CD4-positive, CD25-positive, alpha-beta regulatory T cell (primary cell): ENCODE data around the gene CTNNAL1. TPM values are rescaled to one million over a fixed set of nuclear protein-coding genes. Genes with fewer than 3 reads are reported as not detected.

Source experiments
- ATAC-seq, 2 donors: fragments of 150-1000 bp; cut with Tn5 transposase; one replicate each; pipeline ENCODE4 v1.10.0; 2021; ENCODE audit warnings: low read depth in 2 of 2, moderate number of reproducible peaks in 2 of 2, moderate library complexity in 1 of 2
- DNase-seq, 3 donors: peaks; one replicate each; pipeline versions ENCODE4 v3.0.0 to v3.0.0-alpha.2; 2012 to 2022; ENCODE audit warnings: mixed read lengths in 1 of 3
- H3K27ac ChIP-seq: one replicate; pipeline ENCODE4 v1.7.0; 2013; ENCODE audit warnings: mild to moderate bottlenecking, low read length; ENCODE audit not compliant: insufficient read depth, poor library complexity, severe bottlenecking
- H3K27me3 ChIP-seq: one replicate; pipeline ENCODE4 v1.7.0; 2013; ENCODE audit warnings: low read length; ENCODE audit not compliant: control insufficient read depth, insufficient read depth
- H3K36me3 ChIP-seq: one replicate; pipeline ENCODE4 v1.7.0; 2013; ENCODE audit warnings: mild to moderate bottlenecking, low read length, moderate library complexity; ENCODE audit not compliant: control insufficient read depth, insufficient read depth
- H3K4me1 ChIP-seq: 2 replicates; pipeline ENCODE4 v1.7.0; 2013; ENCODE audit warnings: mild to moderate bottlenecking, low read length; ENCODE audit not compliant: insufficient read depth, control insufficient read depth, poor library complexity, severe bottlenecking
- H3K4me3 ChIP-seq: one replicate; pipeline ENCODE4 v1.7.0; 2013; ENCODE audit warnings: low read depth, mild to moderate bottlenecking, low read length, moderate library complexity
- H3K9me3 ChIP-seq, 2 experiments: 1 replicate in 1 of 2; 2 replicates in 1 of 2; pipeline ENCODE4 v1.7.0; 2013; ENCODE audit warnings: low read length in 2 of 2, mild to moderate bottlenecking in 1 of 2, moderate library complexity in 1 of 2; ENCODE audit not compliant: control insufficient read depth in 2 of 2
- H3K27ac Mint-ChIP-seq, 3 donors: one replicate each; pipeline ENCODE4 v1.8.0; 2020 to 2022; ENCODE audit warnings: mild to moderate bottlenecking in 3 of 3, mixed read lengths in 3 of 3, moderate library complexity in 2 of 3
- H3K27me3 Mint-ChIP-seq: one replicate; pipeline ENCODE4 v1.8.0; 2022; ENCODE audit warnings: mild to moderate bottlenecking, mixed read lengths
- H3K36me3 Mint-ChIP-seq: one replicate; pipeline ENCODE4 v1.8.0; 2020; ENCODE audit warnings: mixed read lengths
- H3K4me1 Mint-ChIP-seq, 4 donors: one replicate each; pipeline ENCODE4 v1.8.0; 2020 to 2022; ENCODE audit warnings: mixed read lengths in 4 of 4, mild to moderate bottlenecking in 1 of 4
- H3K4me3 Mint-ChIP-seq, 4 donors: one replicate each; pipeline ENCODE4 v1.8.0; 2020 to 2022; ENCODE audit warnings: mild to moderate bottlenecking in 4 of 4, mixed read lengths in 4 of 4, moderate library complexity in 3 of 4
- H3K9me3 Mint-ChIP-seq, 7 donors: one replicate each; pipeline ENCODE4 v1.8.0; 2020 to 2022; ENCODE audit warnings: mixed read lengths in 7 of 7, mild to moderate bottlenecking in 3 of 7, moderate library complexity in 2 of 7
- polyA plus RNA-seq, 4 donors: library from polyadenylated mRNA; unstranded; fragments of 300-500 nt; fragmentation: Illumina TruSeq; gene quantifications; one replicate each; pipeline ENCODE4 v1.2.3, GENCODE V29; 2021
- total RNA-seq: library from RNA; stranded (reverse); gene quantifications from one replicate; pipeline ENCODE4 v1.2.3, GENCODE V29; 2022

The CTNNAL1 gene
- total and polyA plus RNA-seq, 5 donors from 2014 or later: 2.2 to 10.6 (median 7.4) TPM

GRCh38 chr9:109026306-109026705 lies 13.0 kb upstream of the CTNNAL1 start:
- H3K4me1 Mint-ChIP-seq: peaks cover 7 to 42% (median 30%) of the 10 kb centered on the region in 4 donors
- peaks cover 30% of the 10 kb centered on the region for H3K36me3 Mint-ChIP-seq
- H3K9me3 Mint-ChIP-seq: no peaks in the 10 kb centered on the region
- H3K27ac Mint-ChIP-seq: peak overlapping the region in 1 of 3 donors; percentile 48
- no peaks in the 10 kb centered on the region for H3K4me1 ChIP-seq
- DNase-seq (no peak), ATAC-seq (no peak)
- no peak overlapping the region for H3K4me3 ChIP-seq
- no peak overlapping the region for H3K27ac ChIP-seq
- no peak overlapping the region for H3K4me3 Mint-ChIP-seq
- peaks cover 43% of the 10 kb centered on the region for H3K36me3 ChIP-seq
- H3K27me3 Mint-ChIP-seq: no peaks in the 10 kb centered on the region
- H3K27me3 ChIP-seq: no peaks in the 10 kb centered on the region
- H3K9me3 ChIP-seq: no peaks in the 10 kb centered on the region

- DNase-seq: no peak
- Histone ChIP-seq H3K4me1 (no peaks in the 10 kb centered on the region), H3K9me3 (no peaks in the 10 kb centered on the region), H3K36me3 (peaks cover 49% of the 10 kb centered on the region), H3K27ac (no peak overlapping the region), H3K4me3 (no peak overlapping the region), H3K27me3 (no peaks in the 10 kb centered on the region)
- H3K27ac Mint-ChIP-seq: peak overlapping the region in 1 of 3 donors; percentile 23
- H3K4me3 Mint-ChIP-seq: no peak overlapping the region
- peaks cover 43% of the 10 kb centered on the region for H3K36me3 Mint-ChIP-seq
- peaks cover 7 to 35% (median 23%) of the 10 kb centered on the region in 4 donors for H3K4me1 Mint-ChIP-seq
- ATAC-seq: no peak
- no peaks in the 10 kb centered on the region for H3K9me3 Mint-ChIP-seq
- H3K27me3 Mint-ChIP-seq: no peaks in the 10 kb centered on the region
Observed at GRCh38 chr9:109022873-109023272, 9.6 kb upstream of the CTNNAL1 start.

- Histone ChIP-seq H3K9me3 (no peaks in the 10 kb centered on the region), H3K4me1 (no peaks in the 10 kb centered on the region), H3K27me3 (no peaks in the 10 kb centered on the region), H3K4me3 (no peak overlapping the region), H3K36me3 (peaks cover 38% of the 10 kb centered on the region), H3K27ac (no peak overlapping the region)
- Mint-ChIP-seq H3K9me3 (no peaks in the 10 kb centered on the region), H3K4me3 (no peak overlapping the region), H3K36me3 (peaks cover 34% of the 10 kb centered on the region), H3K4me1 (peaks cover 7 to 24% (median 18%) of the 10 kb centered on the region in 4 donors), H3K27me3 (no peaks in the 10 kb centered on the region), H3K27ac (peak overlapping the region in 2 of 3 donors; percentile 38)
- no peak for DNase-seq
- ATAC-seq: no peak
Observed at GRCh38 chr9:109020581-109021511, 7.5 kb upstream of the CTNNAL1 start.

GRCh38 chr9:109020113-109020512 lies 6.8 kb upstream of the CTNNAL1 start:
- no peak overlapping the region for H3K27ac ChIP-seq

GRCh38 chr9:109019420-109019819 lies 6.1 kb upstream of the CTNNAL1 start:
- H3K27ac Mint-ChIP-seq: no peak overlapping the region
- no peaks in the 10 kb centered on the region for H3K27me3 Mint-ChIP-seq
- DNase-seq: no peak
- Histone ChIP-seq H3K27me3 (no peaks in the 10 kb centered on the region), H3K4me3 (no peak overlapping the region), H3K36me3 (peaks cover 24% of the 10 kb centered on the region), H3K4me1 (no peaks in the 10 kb centered on the region), H3K9me3 (no peaks in the 10 kb centered on the region), H3K27ac (no peak overlapping the region)
- peaks cover 28% of the 10 kb centered on the region for H3K36me3 Mint-ChIP-seq
- peaks cover 7 to 15% (median 11%) of the 10 kb centered on the region in 4 donors for H3K4me1 Mint-ChIP-seq
- H3K9me3 Mint-ChIP-seq: no peaks in the 10 kb centered on the region
- ATAC-seq: no peak
- H3K4me3 Mint-ChIP-seq: no peak overlapping the region

More at GRCh38 chr9:109020113-109020512, 6.8 kb upstream of the CTNNAL1 start:
- peaks cover 31% of the 10 kb centered on the region for H3K36me3 ChIP-seq
- H3K27me3 ChIP-seq: no peaks in the 10 kb centered on the region
- H3K27me3 Mint-ChIP-seq: no peaks in the 10 kb centered on the region
- no peak overlapping the region for H3K4me3 Mint-ChIP-seq
- no peaks in the 10 kb centered on the region for H3K4me1 ChIP-seq
- peaks cover 34% of the 10 kb centered on the region for H3K36me3 Mint-ChIP-seq
- no peaks in the 10 kb centered on the region for H3K9me3 ChIP-seq
- H3K27ac Mint-ChIP-seq: peak overlapping the region in 2 of 3 donors; percentile 38
- ATAC-seq: no peak
- DNase-seq: no peak
- H3K4me3 ChIP-seq: no peak overlapping the region
- H3K4me1 Mint-ChIP-seq: peaks cover 7 to 19% (median 16%) of the 10 kb centered on the region in 4 donors
- H3K9me3 Mint-ChIP-seq: no peaks in the 10 kb centered on the region

GRCh38 chr9:109017493-109017892 lies 4.2 kb upstream of the CTNNAL1 start:
- Histone ChIP-seq H3K36me3 (peaks cover 22% of the 10 kb centered on the region), H3K4me1 (peaks cover 6% of the 10 kb centered on the region), H3K4me3 (no peak overlapping the region), H3K27me3 (no peaks in the 10 kb centered on the region), H3K27ac (no peak overlapping the region), H3K9me3 (no peaks in the 10 kb centered on the region)
- Mint-ChIP-seq H3K36me3 (peaks cover 22% of the 10 kb centered on the region), H3K27me3 (no peaks in the 10 kb centered on the region), H3K4me1 (peaks cover under 1 to 10% (median 7%) of the 10 kb centered on the region in 4 donors), H3K4me3 (no peak overlapping the region), H3K27ac (peak overlapping the region in 1 of 3 donors; percentile 71), H3K9me3 (no peaks in the 10 kb centered on the region)
- ATAC-seq: no peak
- DNase-seq: no peak

- Mint-ChIP-seq H3K27ac (no peak overlapping the region), H3K4me3 (no peak overlapping the region), H3K9me3 (no peaks in the 10 kb centered on the region), H3K4me1 (peaks cover 4 to 13% (median 9%) of the 10 kb centered on the region in 4 donors), H3K36me3 (peaks cover 22% of the 10 kb centered on the region), H3K27me3 (no peaks in the 10 kb centered on the region)
- Histone ChIP-seq H3K4me1 (peaks cover 11% of the 10 kb centered on the region), H3K4me3 (no peak overlapping the region), H3K27ac (no peak overlapping the region), H3K36me3 (peaks cover 22% of the 10 kb centered on the region), H3K9me3 (no peaks in the 10 kb centered on the region), H3K27me3 (no peaks in the 10 kb centered on the region)
- ATAC-seq (no peak), DNase-seq (no peak)
Observed at GRCh38 chr9:109017061-109017460, 3.8 kb upstream of the CTNNAL1 start.
